GM18951 (cell line): ENCODE measurements around the gene ATP2B3.

ENCODE experiments used
- POLR2A ChIP-seq: IDR thresholded peaks from 4 replicates; pipeline ENCODE4 v1.6.1; 2011; ENCODE audit warnings: mild to moderate bottlenecking; ENCODE audit not compliant: insufficient read length, insufficient read depth; ENCODE audit errors: extremely low read depth
- in situ Hi-C: fragments of 300-500 bp; cut with MboI; formaldehyde crosslinking; loops from one replicate; pipeline ENCODE4 v1.12.0; 2022; ENCODE audit warnings: low sequenced_read_pairs, mixed read lengths, inconsistent platforms; ENCODE audit not compliant: unreplicated experiment

The ATP2B3 gene

GRCh38 chrX:153519569-153520286 lies 2.3 kb downstream of the ATP2B3 start:
- in situ Hi-C loops: loop anchor here (25.0 kb wide), 1 partner anchor 582 kb away; no protein-coding TSS in a partner anchor
- no peak for TF ChIP-seq POLR2A

- TF ChIP-seq POLR2A: no peak
- in situ Hi-C loops: loop anchor here (25.0 kb wide), 1 partner anchor 583 kb away; no protein-coding TSS in a partner anchor
These were observed 3.0 kb downstream of the ATP2B3 start for GRCh38 chrX:153520287-153520917.

GRCh38 chrX:153521034-153521433 lies 3.6 kb downstream of the ATP2B3 start:
- no peak for TF ChIP-seq POLR2A
- in situ Hi-C loops: loop anchor here (25.0 kb wide), 1 partner anchor 584 kb away; no protein-coding TSS in a partner anchor

DNA sequence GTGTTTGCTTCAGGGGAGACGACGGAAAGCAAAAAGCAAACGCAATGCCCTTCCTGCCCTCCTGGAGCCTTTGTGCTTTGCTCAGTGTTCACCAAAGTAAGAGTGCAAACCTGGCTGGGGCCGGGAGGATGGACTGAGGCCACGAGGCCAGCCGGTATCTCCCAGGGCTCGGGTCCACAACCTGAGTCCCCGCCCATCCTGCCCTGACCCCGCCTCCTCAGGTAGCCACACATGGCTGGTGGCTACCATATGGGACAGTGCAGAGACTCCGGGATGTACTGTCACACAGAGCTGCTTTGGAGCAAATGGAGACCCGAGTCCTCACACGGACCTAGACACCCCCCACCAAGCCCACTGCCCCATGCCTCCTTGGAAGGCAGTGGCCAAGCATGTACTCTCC lies 4.8 kb downstream of the ATP2B3 start:
- in situ Hi-C loops: loop anchor here (25.0 kb wide), 1 partner anchor 585 kb away; no protein-coding TSS in a partner anchor

GRCh38 chrX:153523269-153523668 lies 5.8 kb downstream of the ATP2B3 start:
- in situ Hi-C loops: loop anchor here (25.0 kb wide), 1 partner anchor 586 kb away; no protein-coding TSS in a partner anchor
- TF ChIP-seq POLR2A: no peak

More for the DNA sequence above, 4.8 kb downstream of the ATP2B3 start:
- no peak for TF ChIP-seq POLR2A

DNA sequence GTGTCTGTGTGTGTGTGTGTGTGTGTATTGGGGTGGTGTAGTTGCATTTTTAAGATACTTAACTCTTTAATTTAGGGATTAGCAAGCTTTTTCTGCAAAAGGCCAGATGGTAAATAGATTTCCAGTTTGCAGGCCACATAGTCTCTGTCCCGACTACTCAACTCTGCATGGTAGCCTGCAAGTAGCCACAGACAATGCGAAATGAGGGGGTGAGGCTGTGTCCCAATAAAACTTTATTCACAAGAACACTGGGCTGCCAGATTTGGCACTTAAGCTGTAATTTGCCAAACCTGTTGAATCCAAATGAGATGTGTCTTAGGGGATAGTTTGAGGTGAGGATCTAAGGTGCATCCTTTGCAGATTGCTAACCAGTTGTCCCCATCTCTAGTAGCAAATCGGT lies 6.8 kb downstream of the ATP2B3 start:
- in situ Hi-C loops: loop anchor here (25.0 kb wide), 1 partner anchor 587 kb away; no protein-coding TSS in a partner anchor
- no peak for TF ChIP-seq POLR2A

GRCh38 chrX:153525451-153525850 lies 8.0 kb downstream of the ATP2B3 start:
- in situ Hi-C loops: no loop called here

GRCh38 chrX:153526042-153526441 lies 8.6 kb downstream of the ATP2B3 start:
- TF ChIP-seq POLR2A: no peak
- in situ Hi-C loops: no loop called here

More at GRCh38 chrX:153525451-153525850, 8.0 kb downstream of the ATP2B3 start:
- TF ChIP-seq POLR2A: no peak

DNA sequence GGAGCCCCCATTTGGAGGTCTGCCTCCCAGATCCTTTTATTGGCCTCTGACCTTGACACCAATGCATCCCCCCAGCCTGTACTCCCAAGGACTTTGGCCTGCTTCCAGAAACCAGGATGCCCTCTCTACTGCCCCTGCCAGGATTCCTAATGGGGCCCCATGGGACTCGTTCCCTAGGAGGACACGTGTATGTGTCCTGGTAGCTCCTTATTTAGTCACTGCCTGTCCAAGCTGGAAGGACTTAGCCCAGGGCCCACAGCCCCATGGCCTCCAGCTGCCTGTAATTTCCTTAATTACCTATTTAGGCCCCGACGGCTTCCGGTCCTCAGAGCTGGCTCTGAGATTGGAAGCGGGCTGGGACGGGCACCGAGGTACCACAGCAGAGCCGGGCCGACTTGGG lies 9.4 kb downstream of the ATP2B3 start:
- in situ Hi-C loops: no loop called here
- no peak for TF ChIP-seq POLR2A

GRCh38 chrX:153527208-153527607 lies 9.8 kb downstream of the ATP2B3 start:
- in situ Hi-C loops: no loop called here
- no peak for TF ChIP-seq POLR2A

GRCh38 chrX:153530411-153531129 lies 13.1 kb downstream of the ATP2B3 start:
- TF ChIP-seq POLR2A: no peak
- in situ Hi-C loops: no loop called here

GRCh38 chrX:153533091-153533490 lies 15.6 kb downstream of the ATP2B3 start:
- in situ Hi-C loops: no loop called here
- no peak for TF ChIP-seq POLR2A

- no peak for TF ChIP-seq POLR2A
- in situ Hi-C loops: no loop called here
These were observed 19.6 kb downstream of the ATP2B3 start for GRCh38 chrX:153537080-153537479.
